Naive thymus-derived CD4-positive, alpha-beta T cell (primary cell): ENCODE measurements around the gene WDR37. TPM values are rescaled to one million over a fixed set of nuclear protein-coding genes. Genes with fewer than 3 reads are reported as not detected.
A peak's percentile ranks its signal among the peaks of the same experiment; 100 is the strongest.
"Not testable (repeated sequence)": the region's sequence is repeated elsewhere in the genome, so short reads cannot be mapped to it uniquely, and the experiment has no call there.

Source experiments
- ATAC-seq: fragments of 150-1000 bp; cut with Tn5 transposase; 2 replicates; pipeline ENCODE4 v1.10.0; 2021; ENCODE audit warnings: mild to moderate bottlenecking, moderate library complexity
- CTCF ChIA-PET: fragments of 350-600 bp; sonication (Branson Sonifier 250); formaldehyde crosslinking; loops from one replicate; lab custom pipeline; 2021; ENCODE audit warnings: antibody characterized with exemption; lab: Charles Lee
- POLR2A ChIA-PET: fragments of 350-600 bp; sonication (Branson Sonifier 250); formaldehyde crosslinking; loops from one replicate; lab custom pipeline; 2021; ENCODE audit warnings: antibody characterized with exemption, inconsistent platforms; lab: Charles Lee
- DNase-seq, 9 donors: peaks; one replicate each; pipeline versions ENCODE4 v3.0.0 to v3.0.0-alpha.2; 2020 to 2022; ENCODE audit warnings: mixed read lengths in 1 of 9
- H3K27ac ChIP-seq: one replicate; pipeline ENCODE4 v1.7.0; 2013; ENCODE audit warnings: mild to moderate bottlenecking, low read depth, low read length, moderate library complexity
- H3K27me3 ChIP-seq, 2 donors: one replicate each; pipeline ENCODE4 v1.7.0; 2013; ENCODE audit warnings: low read length in 2 of 2, mild to moderate bottlenecking in 2 of 2, moderate library complexity in 2 of 2; ENCODE audit not compliant: control insufficient read depth in 2 of 2, insufficient read depth in 2 of 2
- H3K36me3 ChIP-seq, 3 experiments: 1 replicate in 2 of 3; 2 replicates in 1 of 3; pipeline ENCODE4 v1.7.0; 2013; ENCODE audit warnings: low read length in 3 of 3, mild to moderate bottlenecking in 3 of 3, moderate library complexity in 1 of 3; ENCODE audit not compliant: insufficient read depth in 3 of 3, control insufficient read depth in 2 of 3
- H3K4me1 ChIP-seq, 2 donors: one replicate each; pipeline ENCODE4 v1.7.0; 2013; ENCODE audit warnings: low read length in 2 of 2, mild to moderate bottlenecking in 2 of 2, moderate library complexity in 1 of 2; ENCODE audit not compliant: control insufficient read depth in 2 of 2, insufficient read depth in 2 of 2
- H3K4me3 ChIP-seq: 2 replicates; pipeline ENCODE4 v1.7.0; 2013; ENCODE audit warnings: mild to moderate bottlenecking, low read length
- H3K9me3 ChIP-seq, 3 experiments: 1 replicate in 2 of 3; 2 replicates in 1 of 3; pipeline ENCODE4 v1.7.0; 2013; ENCODE audit warnings: low read length in 3 of 3; ENCODE audit not compliant: control insufficient read depth in 2 of 3
- H3K27ac Mint-ChIP-seq, 9 donors: one replicate each; pipeline ENCODE4 v1.8.0; 2020 to 2022; ENCODE audit warnings: mixed read lengths in 9 of 9, mild to moderate bottlenecking in 8 of 9, moderate library complexity in 5 of 9, inconsistent platforms in 2 of 9
- H3K27me3 Mint-ChIP-seq, 5 donors: one replicate each; pipeline ENCODE4 v1.8.0; 2021 to 2022; ENCODE audit warnings: mixed read lengths in 5 of 5, mild to moderate bottlenecking in 1 of 5
- H3K36me3 Mint-ChIP-seq, 5 donors: one replicate each; pipeline ENCODE4 v1.8.0; 2020 to 2022; ENCODE audit warnings: mixed read lengths in 5 of 5, mild to moderate bottlenecking in 3 of 5, inconsistent platforms in 1 of 5
- H3K4me1 Mint-ChIP-seq, 7 donors: one replicate each; pipeline ENCODE4 v1.8.0; 2020 to 2022; ENCODE audit warnings: mixed read lengths in 7 of 7, mild to moderate bottlenecking in 3 of 7, inconsistent platforms in 1 of 7
- H3K4me3 Mint-ChIP-seq, 10 donors: one replicate each; pipeline ENCODE4 v1.8.0; 2020 to 2022; ENCODE audit warnings: mild to moderate bottlenecking in 10 of 10, mixed read lengths in 10 of 10, moderate library complexity in 6 of 10, inconsistent platforms in 2 of 10
- H3K9me3 Mint-ChIP-seq, 11 donors: one replicate each; pipeline ENCODE4 v1.8.0; 2020 to 2022; ENCODE audit warnings: mixed read lengths in 11 of 11, mild to moderate bottlenecking in 4 of 11, inconsistent platforms in 1 of 11, moderate library complexity in 1 of 11
- intact Hi-C, 2 donors: fragments of 100-400 bp; cut with micrococcal nuclease; formaldehyde crosslinking; loops; one replicate each; pipeline ENCODE4 v1.15.1; 2023
- polyA plus RNA-seq, 2 donors: library from polyadenylated mRNA; unstranded; fragments of 300-500 nt; fragmentation: Illumina TruSeq; gene quantifications; one replicate each; pipeline ENCODE4 v1.2.3, GENCODE V29; 2021
- total RNA-seq, 6 experiments: library from RNA in 5 of 6; stranded (reverse) in 5 of 6; gene quantifications; 1 replicate in 5 of 6; 2 replicates in 1 of 6; pipeline ENCODE4 v1.2.3 and lab custom pipeline; 2021 to 2026

Gene WDR37
- total RNA-seq: 10 to 100 TPM; 30.3 to 52.6 (median 43.4) TPM
- 10 to 100 TPM; 16.9 to 28.1 TPM for polyA plus RNA-seq
- 73.9 reads per million, percentile 79 among the genes with 10 or more reads in this experiment for total RNA-seq (lab: John Stamatoyannopoulos, UW)

- no peaks in the 10 kb centered on the region for H3K27me3 ChIP-seq
- peak within 1 kb of the TSS; percentile 91 to 99 (median 94) for H3K4me3 Mint-ChIP-seq
- H3K4me3 ChIP-seq: peak within 1 kb of the TSS; percentile 82
- ChIA-PET CTCF (no interaction called here), POLR2A (interaction anchor here (0.6 to 1.2 kb wide), 4 partner anchors 8 to 170 kb away, joined by 3 to 6 read pairs (median 3); partner anchors contain the start of gene IDI1)
- peaks cover 52 to 90% (median 82%) of the 10 kb centered on the region in 7 donors for H3K4me1 Mint-ChIP-seq
- peak within 1 kb of the TSS; percentile 90 to 99 (median 93) for H3K27ac Mint-ChIP-seq
- peaks cover 54 to 59% of the 10 kb centered on the region in 2 donors for H3K4me1 ChIP-seq
- no peaks in the 10 kb centered on the region for H3K9me3 ChIP-seq
- H3K9me3 Mint-ChIP-seq: no peaks in the 10 kb centered on the region
- DNase-seq: peak; percentile 79 to 92 (median 87)
- peaks cover 0 to 26% (median 6%) of the 10 kb centered on the region in 5 donors for H3K36me3 Mint-ChIP-seq
- no peaks in the 10 kb centered on the region for H3K27me3 Mint-ChIP-seq
- peak within 1 kb of the TSS; percentile 88 for H3K27ac ChIP-seq
- peaks cover 0 to 14% (median 0%) of the 10 kb centered on the region in 3 experiments for H3K36me3 ChIP-seq
- intact Hi-C loops: loop anchor here (1.0 to 5.0 kb wide), 6 partner anchors 8 to 919 kb away; partner anchors contain the start of genes GTPBP4 (in 2 of the 2), LARP4B (in 1 of the 2) and ZMYND11 (in 1 of the 2)
- ATAC-seq: peak; percentile 95
Observed at GRCh38 chr10:1056326-1057105, at the start of gene WDR37. WDR37 (plus strand) TSS chr10:1056385; CDS start chr10:1072156, 15,771 bp downstream.

DNA sequence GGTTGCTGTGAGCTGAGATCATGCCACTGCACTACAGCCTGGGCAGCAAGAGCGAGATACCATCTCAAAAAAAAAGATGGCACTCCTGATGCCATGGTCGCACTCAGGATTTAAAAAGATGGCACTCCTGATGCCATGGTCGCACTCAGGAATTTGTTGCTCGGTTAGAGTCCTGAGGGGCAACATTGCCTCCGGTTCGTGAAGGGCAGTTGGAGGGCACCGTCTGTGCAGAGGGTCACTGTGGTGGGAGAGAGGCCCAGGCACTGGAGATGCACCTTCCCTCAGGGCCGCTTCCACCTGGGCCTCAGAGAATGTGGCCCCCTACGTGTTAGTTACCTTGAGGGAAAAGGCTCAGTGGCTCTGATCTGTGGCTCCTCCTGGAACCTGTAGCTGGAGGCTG is 49.6 kb upstream of the WDR37 start:
- Histone ChIP-seq H3K27me3 (no peaks in the 10 kb centered on the region), H3K4me3 (no peak overlapping the region), H3K4me1 (no peaks in the 10 kb centered on the region), H3K27ac (no peak overlapping the region), H3K36me3 (peaks cover 37 to 99% (median 43%) of the 10 kb centered on the region in 3 experiments), H3K9me3 (peaks cover 0 to 12% (median 3%) of the 10 kb centered on the region in 3 experiments)
- CTCF ChIA-PET: no interaction called here
- DNase-seq (no peak), ATAC-seq (no peak)
- POLR2A ChIA-PET: no interaction called here
- Mint-ChIP-seq H3K4me1 (peaks cover 0 to 23% (median 5%) of the 10 kb centered on the region in 7 donors), H3K36me3 (peaks cover 36 to 74% (median 49%) of the 10 kb centered on the region in 5 donors), H3K9me3 (peaks cover 0 to 18% (median 10%) of the 10 kb centered on the region in 11 donors), H3K27ac (no peak overlapping the region), H3K27me3 (no peaks in the 10 kb centered on the region), H3K4me3 (no peak overlapping the region)
- intact Hi-C loops: no loop called here

DNA sequence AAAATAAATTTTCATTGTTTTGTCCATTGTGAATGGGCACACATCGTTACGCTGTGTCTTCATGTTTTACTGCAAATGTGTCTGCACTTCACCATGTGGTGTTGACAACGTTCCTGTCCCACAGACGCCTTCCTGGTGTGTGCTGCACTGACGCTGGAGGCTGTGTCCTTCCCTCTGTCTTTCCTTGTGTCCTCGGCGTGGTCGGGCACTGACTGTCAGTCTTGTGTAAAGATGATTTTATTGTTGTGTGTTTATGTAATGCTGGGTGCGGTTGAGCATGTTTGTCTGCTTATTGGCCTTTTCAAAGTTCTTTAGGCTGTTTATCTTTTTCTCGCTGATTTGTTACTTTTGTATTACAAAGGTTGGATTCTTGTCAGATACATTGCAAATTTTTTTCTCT is 48.6 kb upstream of the WDR37 start:
- H3K27me3 Mint-ChIP-seq: no peaks in the 10 kb centered on the region
- Histone ChIP-seq H3K9me3 (peaks cover 0 to 4% (median 0%) of the 10 kb centered on the region in 3 experiments), H3K27ac (no peak overlapping the region), H3K36me3 (peaks cover 34 to 99% (median 42%) of the 10 kb centered on the region in 3 experiments), H3K27me3 (no peaks in the 10 kb centered on the region), H3K4me1 (no peaks in the 10 kb centered on the region), H3K4me3 (no peak overlapping the region)
- H3K4me1 Mint-ChIP-seq: peaks cover 0 to 20% (median 4%) of the 10 kb centered on the region in 7 donors
- intact Hi-C loops: no loop called here
- CTCF ChIA-PET: no interaction called here
- peaks cover 29 to 73% (median 48%) of the 10 kb centered on the region in 5 donors for H3K36me3 Mint-ChIP-seq
- no peak for ATAC-seq
- H3K4me3 Mint-ChIP-seq: no peak overlapping the region
- peak overlapping the region in 1 of 9 donors; percentile 4 for H3K27ac Mint-ChIP-seq
- peaks cover 0 to 10% (median 4%) of the 10 kb centered on the region in 11 donors for H3K9me3 Mint-ChIP-seq
- POLR2A ChIA-PET: no interaction called here
- DNase-seq: no peak

DNA sequence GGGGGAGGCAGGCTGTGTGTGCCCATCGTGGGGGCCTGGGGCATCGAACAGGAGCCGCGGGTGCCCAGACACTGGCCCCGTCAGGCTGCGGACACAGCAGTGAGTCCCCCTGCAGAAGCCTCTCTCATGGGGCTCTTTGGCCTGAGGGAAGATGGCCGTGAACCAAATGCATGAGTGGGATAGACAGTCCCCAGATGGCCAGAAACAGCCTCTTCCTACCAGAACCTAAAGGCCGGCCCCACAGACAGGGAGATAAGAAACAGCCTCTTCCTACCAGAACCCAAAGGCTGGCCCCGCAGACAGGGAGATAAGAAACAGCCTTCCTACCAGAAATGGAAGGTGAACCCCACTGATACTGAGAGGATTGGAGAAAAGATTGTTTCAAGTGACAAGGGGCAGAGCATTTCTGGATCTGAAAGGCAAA is 47.1 kb upstream of the WDR37 start:
- no peaks in the 10 kb centered on the region for H3K27me3 ChIP-seq
- H3K9me3 Mint-ChIP-seq: no peaks in the 10 kb centered on the region
- ATAC-seq (no peak), DNase-seq (no peak)
- H3K27ac ChIP-seq: no peak overlapping the region
- peaks cover 21 to 69% (median 39%) of the 10 kb centered on the region in 5 donors for H3K36me3 Mint-ChIP-seq
- no peaks in the 10 kb centered on the region for H3K9me3 ChIP-seq
- ChIA-PET CTCF (no interaction called here), POLR2A (no interaction called here)
- no peaks in the 10 kb centered on the region for H3K27me3 Mint-ChIP-seq
- no peaks in the 10 kb centered on the region for H3K4me1 ChIP-seq
- peak overlapping the region in 2 of 9 donors; percentile 29 to 45 for H3K27ac Mint-ChIP-seq
- H3K4me3 Mint-ChIP-seq: no peak overlapping the region
- peaks cover 22 to 94% (median 42%) of the 10 kb centered on the region in 3 experiments for H3K36me3 ChIP-seq
- peaks cover 0 to 20% (median 0%) of the 10 kb centered on the region in 7 donors for H3K4me1 Mint-ChIP-seq
- intact Hi-C loops: no loop called here
- no peak overlapping the region for H3K4me3 ChIP-seq

- ATAC-seq (peak; percentile 60), DNase-seq (peak in 1 of 9 donors; percentile 43)
- peaks cover 21 to 68% (median 41%) of the 10 kb centered on the region in 5 donors for H3K36me3 Mint-ChIP-seq
- H3K9me3 ChIP-seq, H3K27me3 ChIP-seq, POLR2A ChIA-PET, H3K4me1 ChIP-seq, CTCF ChIA-PET, H3K27me3 Mint-ChIP-seq, H3K27ac ChIP-seq, intact Hi-C loops, H3K9me3 Mint-ChIP-seq, H3K4me3 ChIP-seq: not testable (repeated sequence)
- peaks cover 0 to 20% (median 0%) of the 10 kb centered on the region in 7 donors for H3K4me1 Mint-ChIP-seq
- peak overlapping the region in 1 of 10 donors; percentile 16 for H3K4me3 Mint-ChIP-seq
- H3K36me3 ChIP-seq: peaks cover 14 to 94% (median 40%) of the 10 kb centered on the region in 3 experiments
- peak overlapping the region in 1 of 9 donors; percentile 66 for H3K27ac Mint-ChIP-seq
Observed at GRCh38 chr10:1009947-1010346, 46.2 kb upstream of the WDR37 start.

GRCh38 chr10:1010703-1011102 is 45.5 kb upstream of the WDR37 start:
- Histone ChIP-seq H3K36me3 (peaks cover 8 to 92% (median 40%) of the 10 kb centered on the region in 3 experiments), H3K4me3 (no peak overlapping the region), H3K9me3 (no peaks in the 10 kb centered on the region), H3K27ac (no peak overlapping the region), H3K27me3 (no peaks in the 10 kb centered on the region), H3K4me1 (no peaks in the 10 kb centered on the region)
- Mint-ChIP-seq H3K4me3 (no peak overlapping the region), H3K27me3 (no peaks in the 10 kb centered on the region), H3K36me3 (peaks cover 17 to 64% (median 41%) of the 10 kb centered on the region in 5 donors), H3K27ac (peak overlapping the region in 2 of 9 donors; percentile 52 to 62), H3K9me3 (no peaks in the 10 kb centered on the region), H3K4me1 (peaks cover 0 to 20% (median 0%) of the 10 kb centered on the region in 7 donors)
- ChIA-PET CTCF (no interaction called here), POLR2A (no interaction called here)
- ATAC-seq (no peak), DNase-seq (no peak)
- intact Hi-C loops: no loop called here
